Skeletal muscle tissue (tissue), 4 donors: Measurements from ENCODE around the gene ADGRL3. TPM values are rescaled to one million over a fixed set of nuclear protein-coding genes. Genes with fewer than 3 reads are reported as not detected.

Experiments
- H3K27ac ChIP-seq: one replicate; pipeline ENCODE4 v1.7.0; 2013; ENCODE audit warnings: mild to moderate bottlenecking, low read depth, low read length, inconsistent platforms
- H3K27me3 ChIP-seq, 3 donors: one replicate each; pipeline ENCODE4 v1.7.0; 2013; ENCODE audit warnings: low read length in 3 of 3; ENCODE audit not compliant: control insufficient read depth in 3 of 3, insufficient read depth in 3 of 3
- H3K36me3 ChIP-seq, 3 donors: one replicate each; pipeline ENCODE4 v1.7.0; 2013; ENCODE audit warnings: low read length in 3 of 3; ENCODE audit not compliant: control insufficient read depth in 3 of 3, insufficient read depth in 3 of 3
- H3K4me1 ChIP-seq, 3 donors: one replicate each; pipeline ENCODE4 v1.7.0; 2013; ENCODE audit warnings: low read length in 3 of 3, mild to moderate bottlenecking in 3 of 3; ENCODE audit not compliant: control insufficient read depth in 3 of 3, insufficient read depth in 3 of 3
- H3K4me3 ChIP-seq, 3 donors: one replicate each; pipeline ENCODE4 v1.7.0; 2013; ENCODE audit warnings: low read length in 3 of 3
- H3K9ac ChIP-seq, 3 donors: one replicate each; pipeline ENCODE4 v1.7.0; 2013; ENCODE audit warnings: low read length in 3 of 3, mild to moderate bottlenecking in 3 of 3, moderate library complexity in 2 of 3, low read depth in 1 of 3
- H3K9me3 ChIP-seq, 3 donors: one replicate each; pipeline ENCODE4 v1.7.0; 2013; ENCODE audit warnings: low read length in 3 of 3; ENCODE audit not compliant: control insufficient read depth in 3 of 3
- total RNA-seq: library from RNA; depleted of rRNA; stranded (reverse); fragments of >200 nt; gene quantifications from one replicate; pipeline ENCODE4 v1.2.3, GENCODE V29; 2014
- donor health status: Osteomylitis.

Gene ADGRL3
- total RNA-seq, 1 donor from 2014 or later: 59.0 TPM

GRCh38 chr4:61426229-61426628, 226.1 kb downstream of the ADGRL3 start:
- Histone ChIP-seq H3K4me3 (no peak overlapping the region), H3K4me1 (no peaks in the 10 kb centered on the region), H3K9ac (no peak overlapping the region), H3K27me3 (no peaks in the 10 kb centered on the region), H3K9me3 (peaks cover 0 to 3% (median 0%) of the 10 kb centered on the region in 3 donors), H3K36me3 (no peaks in the 10 kb centered on the region), H3K27ac (no peak overlapping the region)

- H3K4me3 ChIP-seq: no peak overlapping the region
- no peaks in the 10 kb centered on the region for H3K27me3 ChIP-seq
- no peak overlapping the region for H3K9ac ChIP-seq
- H3K4me1 ChIP-seq: no peaks in the 10 kb centered on the region
- no peaks in the 10 kb centered on the region for H3K36me3 ChIP-seq
- H3K27ac ChIP-seq: no peak overlapping the region
- H3K9me3 ChIP-seq: peaks cover 0 to 3% (median 0%) of the 10 kb centered on the region in 3 donors
Measured at GRCh38 chr4:61427099-61427817, 227.1 kb downstream of the ADGRL3 start.

- no peak overlapping the region for H3K9ac ChIP-seq
- H3K4me1 ChIP-seq: no peaks in the 10 kb centered on the region
- no peaks in the 10 kb centered on the region for H3K27me3 ChIP-seq
- no peak overlapping the region for H3K4me3 ChIP-seq
- no peaks in the 10 kb centered on the region for H3K36me3 ChIP-seq
- H3K9me3 ChIP-seq: peaks cover 0 to 3% (median 0%) of the 10 kb centered on the region in 3 donors
- no peak overlapping the region for H3K27ac ChIP-seq
Measured at GRCh38 chr4:61427818-61428495, 227.8 kb downstream of the ADGRL3 start.

DNA sequence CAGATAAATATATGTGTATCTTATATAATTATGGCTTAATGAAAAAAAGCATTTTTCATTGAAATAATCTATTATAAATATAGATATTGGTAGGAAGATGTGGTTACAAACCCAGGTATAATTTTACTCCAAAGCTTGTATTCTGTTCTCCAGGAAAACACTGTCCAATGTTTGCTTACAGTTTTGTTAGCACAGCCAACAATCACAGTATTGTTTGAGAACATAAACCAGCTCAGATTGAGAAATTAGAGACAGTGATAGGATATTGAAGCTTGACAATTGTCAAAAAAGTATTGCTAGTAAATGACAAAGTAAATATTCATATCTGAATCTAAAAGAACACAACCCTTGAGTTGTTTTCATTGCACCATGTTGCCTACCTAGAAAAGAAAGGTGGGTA, 228.8 kb downstream of the ADGRL3 start:
- H3K27me3 ChIP-seq: no peaks in the 10 kb centered on the region
- peaks cover 0 to 3% (median 0%) of the 10 kb centered on the region in 3 donors for H3K9me3 ChIP-seq

DNA sequence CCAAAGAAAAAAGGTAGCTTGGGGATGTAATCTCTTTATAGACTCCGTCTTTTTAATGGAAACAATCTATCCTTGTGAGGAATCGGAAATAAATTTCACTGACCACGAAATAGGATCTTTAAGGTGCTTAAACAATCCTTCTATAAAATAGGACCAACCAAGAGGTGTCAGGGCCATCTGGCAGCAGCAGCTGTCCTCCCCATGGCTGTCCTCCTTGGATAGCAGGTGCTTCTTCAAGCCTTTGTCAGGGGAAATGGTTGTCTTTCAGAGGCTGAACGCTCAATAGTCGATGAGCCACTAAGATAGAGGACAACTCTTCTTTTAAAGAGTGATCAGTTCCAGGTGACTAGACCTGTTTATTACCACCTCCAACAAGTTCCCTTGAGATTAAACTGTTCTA, 231.0 kb downstream of the ADGRL3 start:
- no peak overlapping the region for H3K4me3 ChIP-seq
- no peak overlapping the region for H3K9ac ChIP-seq
- no peaks in the 10 kb centered on the region for H3K4me1 ChIP-seq
- no peak overlapping the region for H3K27ac ChIP-seq
- no peaks in the 10 kb centered on the region for H3K36me3 ChIP-seq
- no peaks in the 10 kb centered on the region for H3K9me3 ChIP-seq
- H3K27me3 ChIP-seq: no peaks in the 10 kb centered on the region

More for the DNA sequence above, 228.8 kb downstream of the ADGRL3 start:
- no peak overlapping the region for H3K9ac ChIP-seq
- no peaks in the 10 kb centered on the region for H3K36me3 ChIP-seq
- H3K4me3 ChIP-seq: no peak overlapping the region
- no peaks in the 10 kb centered on the region for H3K4me1 ChIP-seq
- no peak overlapping the region for H3K27ac ChIP-seq

DNA sequence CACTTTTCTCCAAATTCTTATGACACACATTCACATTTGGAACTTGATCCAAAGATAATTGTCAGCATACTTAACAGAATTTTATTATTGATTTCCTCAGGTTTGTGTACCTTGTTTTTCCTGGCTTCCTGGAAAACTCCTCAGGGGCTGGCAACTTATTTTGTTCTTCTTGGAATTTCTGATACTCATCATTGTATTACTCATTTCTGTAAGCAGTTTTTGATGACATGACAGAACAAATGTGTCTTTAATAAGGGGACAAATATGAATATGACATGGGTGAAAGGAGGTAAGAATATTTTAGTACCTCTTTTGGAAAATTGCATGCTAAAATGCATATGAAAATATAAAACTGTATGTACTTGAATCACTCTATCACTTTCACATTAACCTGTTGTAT, 237.8 kb downstream of the ADGRL3 start:
- Histone ChIP-seq H3K36me3 (no peaks in the 10 kb centered on the region), H3K4me3 (no peak overlapping the region)

GRCh38 chr4:61440321-61440720, 240.2 kb downstream of the ADGRL3 start:
- no peak overlapping the region for H3K4me3 ChIP-seq
- H3K4me1 ChIP-seq: no peaks in the 10 kb centered on the region
- H3K36me3 ChIP-seq: no peaks in the 10 kb centered on the region
- no peak overlapping the region for H3K9ac ChIP-seq
- no peaks in the 10 kb centered on the region for H3K9me3 ChIP-seq
- H3K27ac ChIP-seq: no peak overlapping the region
- H3K27me3 ChIP-seq: no peaks in the 10 kb centered on the region

More for the DNA sequence above, 237.8 kb downstream of the ADGRL3 start:
- Histone ChIP-seq H3K9me3 (no peaks in the 10 kb centered on the region), H3K9ac (no peak overlapping the region), H3K4me1 (no peaks in the 10 kb centered on the region), H3K27me3 (no peaks in the 10 kb centered on the region), H3K27ac (no peak overlapping the region)

GRCh38 chr4:61442936-61443335, 242.8 kb downstream of the ADGRL3 start:
- no peaks in the 10 kb centered on the region for H3K9me3 ChIP-seq
- no peaks in the 10 kb centered on the region for H3K36me3 ChIP-seq
- no peak overlapping the region for H3K4me3 ChIP-seq
- no peaks in the 10 kb centered on the region for H3K4me1 ChIP-seq
- no peaks in the 10 kb centered on the region for H3K27me3 ChIP-seq
- no peak overlapping the region for H3K27ac ChIP-seq
- no peak overlapping the region for H3K9ac ChIP-seq

GRCh38 chr4:61443813-61444510, 243.8 kb downstream of the ADGRL3 start:
- H3K4me3 ChIP-seq: no peak overlapping the region
- H3K27ac ChIP-seq: no peak overlapping the region
- no peaks in the 10 kb centered on the region for H3K4me1 ChIP-seq
- H3K36me3 ChIP-seq: no peaks in the 10 kb centered on the region
- H3K9ac ChIP-seq: no peak overlapping the region
- H3K9me3 ChIP-seq: no peaks in the 10 kb centered on the region
- no peaks in the 10 kb centered on the region for H3K27me3 ChIP-seq
